ENCODE measurements around the gene ARL4A.

ARL4A gene

DNA sequence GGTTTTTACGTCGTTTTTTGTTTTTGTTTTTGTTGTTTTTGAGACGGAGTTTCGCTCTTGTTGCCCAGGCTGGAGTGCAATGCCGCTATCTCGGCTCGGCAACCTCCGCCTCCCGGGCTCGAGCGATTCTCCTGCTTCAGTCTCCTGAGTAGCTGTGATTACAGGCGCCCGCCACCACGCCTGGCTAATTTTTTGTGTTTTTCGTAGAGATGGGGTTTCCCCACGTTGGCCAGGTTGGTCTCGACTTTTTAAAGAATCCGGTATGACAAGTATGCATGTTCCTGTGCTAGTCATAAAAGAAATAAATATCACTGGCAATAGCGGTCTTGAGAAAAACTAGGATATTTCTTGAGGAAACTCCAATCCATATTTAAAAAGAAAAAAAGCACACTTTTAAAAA lies 2.7 kb upstream of the ARL4A start:
- Histone ChIP-seq H3F3A (ENCODE audit: insufficient read depth, low read length) (no peaks in the 10 kb centered on the region), H2AFZ (ENCODE audit: low read length) (no peak overlapping the region)
- TF ChIP-seq, protein P1, sequence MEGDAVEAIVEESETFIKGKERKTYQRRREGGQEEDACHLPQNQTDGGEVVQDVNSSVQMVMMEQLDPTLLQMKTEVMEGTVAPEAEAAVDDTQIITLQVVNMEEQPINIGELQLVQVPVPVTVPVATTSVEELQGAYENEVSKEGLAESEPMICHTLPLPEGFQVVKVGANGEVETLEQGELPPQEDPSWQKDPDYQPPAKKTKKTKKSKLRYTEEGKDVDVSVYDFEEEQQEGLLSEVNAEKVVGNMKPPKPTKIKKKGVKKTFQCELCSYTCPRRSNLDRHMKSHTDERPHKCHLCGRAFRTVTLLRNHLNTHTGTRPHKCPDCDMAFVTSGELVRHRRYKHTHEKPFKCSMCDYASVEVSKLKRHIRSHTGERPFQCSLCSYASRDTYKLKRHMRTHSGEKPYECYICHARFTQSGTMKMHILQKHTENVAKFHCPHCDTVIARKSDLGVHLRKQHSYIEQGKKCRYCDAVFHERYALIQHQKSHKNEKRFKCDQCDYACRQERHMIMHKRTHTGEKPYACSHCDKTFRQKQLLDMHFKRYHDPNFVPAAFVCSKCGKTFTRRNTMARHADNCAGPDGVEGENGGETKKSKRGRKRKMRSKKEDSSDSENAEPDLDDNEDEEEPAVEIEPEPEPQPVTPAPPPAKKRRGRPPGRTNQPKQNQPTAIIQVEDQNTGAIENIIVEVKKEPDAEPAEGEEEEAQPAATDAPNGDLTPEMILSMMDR (IDR thresholded peaks at IDR 0.05; ENCODE audit: low read length), result no peak

DNA sequence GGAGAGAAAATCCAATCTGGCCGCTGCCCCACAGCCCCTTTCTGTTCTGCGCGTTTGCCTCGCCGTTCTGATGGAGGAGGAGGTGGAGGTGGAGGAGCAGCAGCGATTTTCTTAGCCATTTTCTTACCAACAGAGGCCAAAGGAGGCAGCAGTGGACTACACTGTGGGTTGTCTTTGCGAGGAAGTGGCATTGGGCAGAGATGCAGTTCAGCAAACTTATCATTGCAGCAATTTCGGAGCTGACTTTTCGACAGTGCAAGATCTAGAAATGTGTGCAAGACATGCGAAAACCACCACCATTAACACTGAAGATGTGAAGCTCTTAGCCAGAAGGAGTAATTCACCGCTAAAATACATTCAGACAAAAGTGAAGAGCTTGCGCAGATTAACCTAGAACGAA lies 1.9 kb upstream of the ARL4A start:
- H3K4me1 ChIP-seq (ENCODE audit: insufficient read depth, low read length, severe bottlenecking), result no peaks in the 10 kb centered on the region
- H3K27me3 ChIP-seq (ENCODE audit: insufficient read depth, low read length), result no peaks in the 10 kb centered on the region
- H3K36me3 ChIP-seq (ENCODE audit: insufficient read depth, low read length), result no peaks in the 10 kb centered on the region
- H3K9ac ChIP-seq (ENCODE audit: low read length), result no peak overlapping the region
- no peak overlapping the region for H3K4me3 ChIP-seq (ENCODE audit: low read depth, low read length, poor library complexity, severe bottlenecking)
- no peaks in the 10 kb centered on the region for H3K79me2 ChIP-seq (ENCODE audit: insufficient read depth, low read length)
- no peak for TF ChIP-seq EZH2 (IDR thresholded peaks at IDR 0.05; ENCODE audit: borderline replicate concordance, low read length)
- TF ChIP-seq, protein P1 (IDR thresholded peaks at IDR 0.05; ENCODE audit: low read length), result no peak; the same call in 1 of the 2 replicates
- no peaks in the 10 kb centered on the region for H3F3A ChIP-seq (ENCODE audit: insufficient read depth, low read length)
- no peak overlapping the region for H3K27ac ChIP-seq (ENCODE audit: low read depth, low read length, poor library complexity, severe bottlenecking)
- H3K4me2 ChIP-seq (ENCODE audit: low read length), result no peak overlapping the region
- H2AFZ ChIP-seq (ENCODE audit: low read length), result no peak overlapping the region
- no peaks in the 10 kb centered on the region for H4K20me1 ChIP-seq (ENCODE audit: insufficient read depth, low read length)
- no peaks in the 10 kb centered on the region for H3K9me3 ChIP-seq (ENCODE audit: low read length)
- no peaks in the 10 kb centered on the region for H3K9me2 ChIP-seq (ENCODE audit: low read depth, low read length)

More for the DNA sequence above, 2.7 kb upstream of the ARL4A start:
- H3K36me3 ChIP-seq (ENCODE audit: insufficient read depth, low read length), result no peaks in the 10 kb centered on the region
- no peaks in the 10 kb centered on the region for H3K4me1 ChIP-seq (ENCODE audit: insufficient read depth, low read length, severe bottlenecking)
- H3K9me3 ChIP-seq (ENCODE audit: low read length), result no peaks in the 10 kb centered on the region
- H3K9ac ChIP-seq (ENCODE audit: low read length), result no peak overlapping the region
- no peaks in the 10 kb centered on the region for H3K79me2 ChIP-seq (ENCODE audit: insufficient read depth, low read length)
- H3K4me3 ChIP-seq (ENCODE audit: low read depth, low read length, poor library complexity, severe bottlenecking), result no peak overlapping the region
- H3K27me3 ChIP-seq (ENCODE audit: insufficient read depth, low read length), result no peaks in the 10 kb centered on the region
- H3K27ac ChIP-seq (ENCODE audit: low read depth, low read length, poor library complexity, severe bottlenecking), result no peak overlapping the region
- no peaks in the 10 kb centered on the region for H4K20me1 ChIP-seq (ENCODE audit: insufficient read depth, low read length)
- no peak overlapping the region for H3K4me2 ChIP-seq (ENCODE audit: low read length)
- H3K9me2 ChIP-seq (ENCODE audit: low read depth, low read length), result no peaks in the 10 kb centered on the region

DNA sequence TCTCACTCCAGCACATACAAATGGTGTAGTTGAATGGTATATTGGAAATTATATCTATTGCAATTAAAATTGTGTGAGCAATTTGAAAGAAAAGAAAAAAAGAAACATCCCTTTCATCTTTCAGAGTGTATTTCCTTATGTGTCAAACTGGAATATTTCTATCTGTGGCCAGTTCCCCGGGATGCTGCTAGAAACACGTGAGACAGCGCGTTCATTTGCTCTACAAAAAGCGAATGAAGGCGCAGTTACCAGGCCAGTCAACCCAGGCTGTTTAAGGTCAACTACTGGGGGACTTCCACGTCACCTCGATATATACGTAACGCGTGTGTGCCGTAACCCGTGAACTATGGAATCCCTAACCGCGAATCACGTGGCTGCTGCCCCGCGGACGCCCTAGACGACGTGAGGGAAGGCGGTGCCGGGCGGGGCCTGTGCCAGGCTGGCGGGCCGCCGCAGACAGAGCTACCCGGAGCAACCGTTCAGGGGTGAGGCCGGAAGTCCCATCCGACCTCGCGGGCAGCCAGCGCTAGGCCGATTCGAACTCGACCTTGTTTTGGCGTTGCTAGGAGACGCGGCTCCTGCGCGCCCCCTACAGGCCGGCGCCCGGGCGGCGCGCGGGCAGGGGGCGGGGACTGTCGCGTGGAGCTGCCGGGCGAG lies 1.1 kb upstream of the ARL4A start:
- Histone ChIP-seq H3K36me3 (ENCODE audit: insufficient read depth, low read length) (no peaks in the 10 kb centered on the region), H3K9me2 (ENCODE audit: low read depth, low read length) (no peaks in the 10 kb centered on the region), H3K9me3 (ENCODE audit: low read length) (no peaks in the 10 kb centered on the region), H3F3A (ENCODE audit: insufficient read depth, low read length) (no peaks in the 10 kb centered on the region), H3K79me2 (ENCODE audit: insufficient read depth, low read length) (no peaks in the 10 kb centered on the region), H3K27me3 (ENCODE audit: insufficient read depth, low read length) (no peaks in the 10 kb centered on the region), H4K20me1 (ENCODE audit: insufficient read depth, low read length) (no peaks in the 10 kb centered on the region), H3K4me1 (ENCODE audit: insufficient read depth, low read length, severe bottlenecking) (no peaks in the 10 kb centered on the region), H3K4me2 (ENCODE audit: low read length) (no peak overlapping the region), H3K27ac (ENCODE audit: low read depth, low read length, poor library complexity, severe bottlenecking) (no peak overlapping the region), H2AFZ (ENCODE audit: low read length) (no peak overlapping the region), H3K4me3 (ENCODE audit: low read depth, low read length, poor library complexity, severe bottlenecking) (no peak overlapping the region), H3K9ac (ENCODE audit: low read length) (no peak overlapping the region)
- TF ChIP-seq, protein P1 (IDR thresholded peaks at IDR 0.05; ENCODE audit: low read length), result no peak
- TF ChIP-seq EZH2 (IDR thresholded peaks at IDR 0.05; ENCODE audit: borderline replicate concordance, low read length), result no peak
